ENCODE measurements around the gene RNF207. TPM values are rescaled to one million over a fixed set of nuclear protein-coding genes. Genes with fewer than 3 reads are reported as not detected.

RNF207 gene
- total and polyA plus RNA-seq, 2 of the 13 experiments (the other 11 are each of a cell fraction or from before 2014, with no cell fraction given) = 9.8 to 15.9 TPM

- TF ChIP-seq NR1H2 (CRISPR knock-in tag; IDR thresholded peaks at IDR 0.05; ENCODE audit: borderline replicate concordance, low read depth) = no peak
- no peak for TF ChIP-seq KLF13 (CRISPR knock-in tag; IDR thresholded peaks at IDR 0.05)
- no peak for TF ChIP-seq HNRNPL (IDR thresholded peaks at IDR 0.05; ENCODE audit: low read depth, low read length)
- no peak for TF ChIP-seq ZNF383 (CRISPR knock-in tag; IDR thresholded peaks at IDR 0.05; ENCODE audit: borderline replicate concordance)
- no peak for TF ChIP-seq ZNF431 (CRISPR knock-in tag; IDR thresholded peaks at IDR 0.05; ENCODE audit: borderline replicate concordance, low read depth)
- no peak for TF ChIP-seq ZNF251 (CRISPR knock-in tag; IDR thresholded peaks at IDR 0.05)
- no peak for TF ChIP-seq ZSCAN12 (CRISPR knock-in tag; IDR thresholded peaks at IDR 0.05)
- TF ChIP-seq JUN (CRISPR knock-in tag; IDR thresholded peaks at IDR 0.05) = no peak
- no peak for TF ChIP-seq RBM22 (optimal IDR thresholded peaks at IDR 0.05; ENCODE audit: low read length)
- TF ChIP-seq ATF7 (IDR thresholded peaks at IDR 0.05) = no peak
- no peak for TF ChIP-seq ATF7 (CRISPR knock-in tag; IDR thresholded peaks at IDR 0.05)
- peak; percentile 41 for TF ChIP-seq HNRNPLL (IDR thresholded peaks at IDR 0.05; ENCODE audit: low read depth, low read length, poor library complexity, severe bottlenecking)
- TF ChIP-seq ZBTB21 (CRISPR knock-in tag; IDR thresholded peaks at IDR 0.05) = no peak
- TF ChIP-seq ZNF570 (CRISPR knock-in tag; IDR thresholded peaks at IDR 0.05; ENCODE audit: borderline replicate concordance) = no peak
- no peak for TF ChIP-seq ZNF546 (CRISPR knock-in tag; conservative IDR thresholded peaks at IDR 0.05)
- TF ChIP-seq PATZ1 (CRISPR knock-in tag; IDR thresholded peaks at IDR 0.05) = 0 out of 2 replicates have a peak, but pooled peaks have one; percentile 0
- TF ChIP-seq, protein P1, sequence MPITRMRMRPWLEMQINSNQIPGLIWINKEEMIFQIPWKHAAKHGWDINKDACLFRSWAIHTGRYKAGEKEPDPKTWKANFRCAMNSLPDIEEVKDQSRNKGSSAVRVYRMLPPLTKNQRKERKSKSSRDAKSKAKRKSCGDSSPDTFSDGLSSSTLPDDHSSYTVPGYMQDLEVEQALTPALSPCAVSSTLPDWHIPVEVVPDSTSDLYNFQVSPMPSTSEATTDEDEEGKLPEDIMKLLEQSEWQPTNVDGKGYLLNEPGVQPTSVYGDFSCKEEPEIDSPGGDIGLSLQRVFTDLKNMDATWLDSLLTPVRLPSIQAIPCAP (CRISPR knock-in tag; IDR thresholded peaks at IDR 0.05; ENCODE audit: low read depth) = no peak
- no peak for TF ChIP-seq EZH2 (conservative IDR thresholded peaks at IDR 0.05; ENCODE audit: low read depth, low read length)
- TF ChIP-seq ARHGAP35 (CRISPR knock-in tag; IDR thresholded peaks at IDR 0.05; ENCODE audit: borderline replicate concordance) = no peak
- TF ChIP-seq ZNF777 (CRISPR knock-in tag; IDR thresholded peaks at IDR 0.05) = peak; percentile 87
- no peak for TF ChIP-seq ZMYM2 (CRISPR knock-in tag; IDR thresholded peaks at IDR 0.05)
- no peak for TF ChIP-seq NBN (conservative IDR thresholded peaks at IDR 0.05)
- TF ChIP-seq ZFP41 (CRISPR knock-in tag; IDR thresholded peaks at IDR 0.05; ENCODE audit: borderline replicate concordance) = no peak
- no peak for TF ChIP-seq KAT2B (IDR thresholded peaks at IDR 0.05; ENCODE audit: borderline replicate concordance, low read depth, low read length)
- 0 out of 2 replicates have a peak, but pooled peaks have one; percentile 20 for TF ChIP-seq BCL6 (CRISPR knock-in tag; IDR thresholded peaks at IDR 0.05)
- no peak for TF ChIP-seq ZNF253 (CRISPR knock-in tag; IDR thresholded peaks at IDR 0.05; ENCODE audit: borderline replicate concordance)
- TF ChIP-seq GLI4 (CRISPR knock-in tag; IDR thresholded peaks at IDR 0.05; ENCODE audit: borderline replicate concordance) = no peak
- no peak for TF ChIP-seq PHF21A (CRISPR knock-in tag; IDR thresholded peaks at IDR 0.05)
- TF ChIP-seq TP53 (CRISPR knock-in tag; conservative IDR thresholded peaks at IDR 0.05) = no peak
Measured at GRCh38 chr1:6260961-6261614, 55.2 kb downstream of the RNF207 start, which contains the start of gene GPR153 (continued).
